ENCODE results near the gene TOX3. TPM values are rescaled to one million over a fixed set of nuclear protein-coding genes. Genes with fewer than 3 reads are reported as not detected.

Gene TOX3
- total RNA-seq, 1 experiment from 2014 or later: 20.2 TPM

GRCh38 chr16:52540910-52541309 is 6.0 kb downstream of the TOX3 start:
- 0 out of 2 replicates have a peak, but pooled peaks cover 5% of the 10 kb centered on the region for H3K27me3 Mint-ChIP-seq (ENCODE audit: low read depth)
- H4K91ac ChIP-seq (ENCODE audit: insufficient read length, low read depth, low read length): no peak overlapping the region
- no peak overlapping the region for H3K56ac ChIP-seq (ENCODE audit: insufficient read length, low read depth, low read length)
- no peak overlapping the region for H3K4ac ChIP-seq (ENCODE audit: low read depth, low read length)
- no peak overlapping the region for H2BK12ac ChIP-seq (ENCODE audit: insufficient read length, low read depth, low read length)
- no peak overlapping the region for H3K4me2 ChIP-seq (ENCODE audit: insufficient read depth, insufficient read length, low read length)
- no peaks in the 10 kb centered on the region for H3K27me3 ChIP-seq (ENCODE audit: insufficient read depth, low read length)
- peaks cover 22 to 46% (median 28%) of the 10 kb centered on the region in 3 experiments; a peak in 6 of 7 replicates for H3K36me3 Mint-ChIP-seq (ENCODE audit: insufficient read depth in 1 of 3, low read depth in 3 of 3)
- H3K79me1 ChIP-seq (ENCODE audit: insufficient read depth, low read depth, low read length, poor library complexity, severe bottlenecking): peaks cover 15% of the 10 kb centered on the region
- H3K27ac Mint-ChIP-seq: no peak overlapping the region
- H3K9me3 ChIP-seq (ENCODE audit: control insufficient read depth, low read depth, low read length): no peaks in the 10 kb centered on the region
- no peak overlapping the region for H4K5ac ChIP-seq (ENCODE audit: insufficient read length, low read depth, low read length)
- H3K23me2 ChIP-seq (ENCODE audit: insufficient read length, low read depth, low read length, poor library complexity, severe bottlenecking): peaks cover 11% of the 10 kb centered on the region
- H3T11ph ChIP-seq (ENCODE audit: low read length): no peak overlapping the region
- peaks cover 18% of the 10 kb centered on the region; the same call in 1 of the 2 replicates for H3K79me2 ChIP-seq (ENCODE audit: insufficient read depth, low read length)
- no peaks in the 10 kb centered on the region for H3K9me3 Mint-ChIP-seq
- H2BK5ac ChIP-seq (ENCODE audit: insufficient read length, low read length): no peak overlapping the region
- H2AK5ac ChIP-seq (ENCODE audit: insufficient read length, low read length): no peak overlapping the region
- WGBS (ENCODE audit: extremely low coverage, insufficient read length, low lambda C conversion rate): no CpG with 5 or more reads among the region's 2 CpGs
- H3K14ac ChIP-seq (ENCODE audit: insufficient read depth, low read length): no peak overlapping the region
- H3K4me3 Mint-ChIP-seq: no peak overlapping the region
- no peak overlapping the region for H4K8ac ChIP-seq (replicated peaks; ENCODE audit: insufficient read length, low read depth, low read length)
- no peak overlapping the region for H3K9ac ChIP-seq (ENCODE audit: extremely low read depth, insufficient read length, low read length)
- H2BK20ac ChIP-seq (ENCODE audit: low read depth, low read length, poor library complexity, severe bottlenecking): no peak overlapping the region
- no peak overlapping the region for H3K18ac ChIP-seq (ENCODE audit: insufficient read length, low read depth, low read length)
- no peak overlapping the region for H2BK15ac ChIP-seq (ENCODE audit: low read depth, low read length)
- DNase-seq: no peak
- no peak overlapping the region for H2BK120ac ChIP-seq (ENCODE audit: low read depth, low read length, poor library complexity, severe bottlenecking)
- no peak for TF ChIP-seq CTCF (conservative IDR thresholded peaks at IDR 0.05)
- H2AFZ ChIP-seq (ENCODE audit: low read length): no peak overlapping the region
- no peak overlapping the region for H3K23ac ChIP-seq (ENCODE audit: insufficient read length, low read depth, low read length)
- no peaks in the 10 kb centered on the region for H3K4me1 ChIP-seq (ENCODE audit: insufficient read depth, low read length)
- no peaks in the 10 kb centered on the region for H4K20me1 ChIP-seq (ENCODE audit: control insufficient read depth, insufficient read depth, insufficient read length)
- no peak overlapping the region for H3K27ac ChIP-seq (ENCODE audit: insufficient read length, low read depth, low read length)
- peaks cover 29 to 38% of the 10 kb centered on the region in 2 experiments for H3K4me1 Mint-ChIP-seq

All from H9 (cell line).